CD14-positive monocyte (primary cell): ENCODE measurements around the gene CDH23. TPM values are rescaled to one million over a fixed set of nuclear protein-coding genes. Genes with fewer than 3 reads are reported as not detected.

Source experiments
- DNase-seq, 3 donors: peaks; one replicate each; pipeline ENCODE4 v3.0.0-alpha.2; 2011 to 2022
- H2AFZ ChIP-seq: 2 replicates; pipeline ENCODE4 v1.6.0; 2012; ENCODE audit warnings: mild to moderate bottlenecking, low read depth, low read length, inconsistent platforms; ENCODE audit not compliant: insufficient read depth, poor library complexity, severe bottlenecking
- H3K27ac ChIP-seq, 2 donors: 1 replicate in 1 of 2; 2 replicates in 1 of 2; pipeline ENCODE4 v1.5.1; 2012 to 2013; ENCODE audit warnings: low read length in 2 of 2, control low read depth in 1 of 2, inconsistent platforms in 1 of 2, low read depth in 1 of 2, mild to moderate bottlenecking in 1 of 2
- H3K27me3 ChIP-seq, 2 donors: one replicate each; pipeline versions ENCODE4 v1.6.0 to v1.6.1; 2011 to 2013; ENCODE audit warnings: low read length in 2 of 2; ENCODE audit not compliant: control insufficient read depth in 2 of 2, insufficient read depth in 2 of 2
- H3K36me3 ChIP-seq, 2 donors: replicated peaks in 1 of 2; 1 replicate in 1 of 2; 2 replicates in 1 of 2; pipeline versions ENCODE4 v1.5.1 to v1.6.1; 2012 to 2013; ENCODE audit warnings: low read length in 2 of 2, control low read depth in 1 of 2, inconsistent platforms in 1 of 2, mild to moderate bottlenecking in 1 of 2; ENCODE audit not compliant: insufficient read depth in 2 of 2, control insufficient read depth in 1 of 2
- H3K4me1 ChIP-seq, 2 donors: 1 replicate in 1 of 2; 2 replicates in 1 of 2; pipeline versions ENCODE4 v1.5.1 to v1.6.1; 2012 to 2013; ENCODE audit warnings: low read length in 2 of 2, control low read depth in 1 of 2, inconsistent platforms in 1 of 2, mild to moderate bottlenecking in 1 of 2, moderate library complexity in 1 of 2; ENCODE audit not compliant: insufficient read depth in 2 of 2, control insufficient read depth in 1 of 2
- H3K4me2 ChIP-seq: replicated peaks from 2 replicates; pipeline ENCODE3; 2012; ENCODE audit warnings: low read length, moderate library complexity, mild to moderate bottlenecking; ENCODE audit not compliant: poor library complexity, severe bottlenecking; ENCODE audit errors: extremely low read depth
- H3K4me3 ChIP-seq, 3 experiments: fragments of 200-600 bp in 1 of 3; sonication (generic) in 1 of 3; replicated peaks in 1 of 3; 1 replicate in 2 of 3; 2 replicates in 1 of 3; pipeline ENCODE4 v1.5.1; 2011 to 2013; ENCODE audit warnings: low read length in 3 of 3, mild to moderate bottlenecking in 3 of 3, control low read depth in 2 of 3, low read depth in 2 of 3, inconsistent platforms in 1 of 3, moderate library complexity in 1 of 3
- H3K79me2 ChIP-seq: 2 replicates; pipeline ENCODE4 v1.6.0; 2012; ENCODE audit warnings: mild to moderate bottlenecking, control low read depth, inconsistent platforms, low read length, moderate library complexity; ENCODE audit not compliant: insufficient read depth
- H3K9ac ChIP-seq: 2 replicates; pipeline ENCODE4 v1.6.0; 2017; ENCODE audit warnings: low read length, mild to moderate bottlenecking; ENCODE audit not compliant: insufficient read depth, poor library complexity, severe bottlenecking
- H3K9me3 ChIP-seq, 2 donors: replicated peaks in 1 of 2; 1 replicate in 1 of 2; 2 replicates in 1 of 2; pipeline versions ENCODE4 v1.5.1 to v1.6.1; 2012 to 2013; ENCODE audit warnings: low read length in 2 of 2, control low read depth in 1 of 2; ENCODE audit not compliant: control insufficient read depth in 1 of 2, insufficient read depth in 1 of 2
- H4K20me1 ChIP-seq: 2 replicates; pipeline ENCODE4 v1.6.0; 2012; ENCODE audit warnings: mild to moderate bottlenecking, low read length, control low read depth, moderate library complexity; ENCODE audit not compliant: insufficient read depth
- H3K27ac Mint-ChIP-seq, 7 donors: one replicate each; pipeline ENCODE4 v1.8.0; 2020; ENCODE audit warnings: mild to moderate bottlenecking in 7 of 7, mixed read lengths in 7 of 7, moderate library complexity in 6 of 7, inconsistent platforms in 2 of 7
- H3K27me3 Mint-ChIP-seq, 3 donors: one replicate each; pipeline ENCODE4 v1.8.0; 2021 to 2022; ENCODE audit warnings: low read depth in 3 of 3, mild to moderate bottlenecking in 3 of 3, mixed read lengths in 3 of 3, moderate library complexity in 3 of 3, inconsistent platforms in 1 of 3
- H3K36me3 Mint-ChIP-seq, 2 donors: one replicate each; pipeline ENCODE4 v1.8.0; 2020; ENCODE audit warnings: mixed read lengths in 2 of 2, inconsistent platforms in 1 of 2, mild to moderate bottlenecking in 1 of 2
- H3K4me1 Mint-ChIP-seq: one replicate; pipeline ENCODE4 v1.8.0; 2020; ENCODE audit warnings: mild to moderate bottlenecking, mixed read lengths
- H3K4me3 Mint-ChIP-seq, 2 donors: one replicate each; pipeline ENCODE4 v1.8.0; 2020; ENCODE audit warnings: mild to moderate bottlenecking in 2 of 2, mixed read lengths in 2 of 2, moderate library complexity in 1 of 2
- H3K9me3 Mint-ChIP-seq, 7 donors: one replicate each; pipeline ENCODE4 v1.8.0; 2020 to 2022; ENCODE audit warnings: mixed read lengths in 7 of 7, mild to moderate bottlenecking in 6 of 7, moderate library complexity in 6 of 7, inconsistent platforms in 2 of 7
- WGBS: methylation state at CpG from one replicate; pipeline ENCODE4 v1.1.5; 2013; ENCODE audit warnings: missing lambda C conversion rate; ENCODE audit not compliant: insufficient coverage; 5-methylcytosine and 5-hydroxymethylcytosine counted together
- intact Hi-C, 2 donors: fragments of 100-400 bp; cut with micrococcal nuclease; formaldehyde crosslinking; loops; one replicate each; pipeline versions ENCODE4 v1.15.0 to v1.15.1; 2023
- polyA plus RNA-seq, 3 donors: library from polyadenylated mRNA; depleted of rRNA in 1 of 3; unstranded in 2 of 3; stranded (reverse) in 1 of 3; fragments of 300-500 nt in 2 of 3; fragments of >200 nt in 1 of 3; fragmentation: Illumina TruSeq in 2 of 3; gene quantifications; 1 replicate in 2 of 3; 2 replicates in 1 of 3; pipeline ENCODE4 v1.2.3, GENCODE V29; 2012 to 2021
- TF ChIP-seq, protein P1 (sequence below): fragments of 200-600 bp; IDR thresholded peaks from one replicate; pipeline ENCODE4 v1.8.0; 2022; ENCODE audit warnings: antibody characterized with exemption, mild to moderate bottlenecking

Gene CDH23
- polyA plus RNA-seq, 3 donors = 8.2 to 36.2 (median 10.5) TPM

DNA sequence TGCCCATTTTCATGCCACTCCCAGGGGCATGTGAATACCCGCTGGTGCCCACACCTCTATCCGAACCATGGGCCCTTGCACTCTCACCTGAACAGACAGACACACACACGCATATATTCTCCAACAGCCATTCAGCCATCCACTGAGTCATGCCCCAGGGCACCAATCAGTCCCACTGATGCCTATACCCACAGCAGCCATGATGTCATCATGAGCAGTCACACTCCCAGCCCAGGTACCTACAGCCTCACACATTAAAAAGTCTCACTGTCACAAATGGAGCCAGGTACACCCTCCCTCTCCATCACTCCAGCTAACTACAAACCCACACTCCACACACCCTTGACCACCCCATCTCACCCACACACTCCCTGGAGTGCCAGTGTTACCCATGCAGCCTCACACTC, 364.4 kb downstream of the CDH23 start:
- intact Hi-C loops = no loop called here
- DNase-seq = no peak
- WGBS = 100% methylated on average over 3 of the region's 3 CpGs
- Mint-ChIP-seq H3K27ac (peak overlapping the region; percentile 61 to 91 (median 73)), H3K36me3 (peaks cover 82 to 91% of the 10 kb centered on the region in 2 donors), H3K27me3 (peaks cover 0 to 1% (median 0%) of the 10 kb centered on the region in 3 donors), H3K4me3 (peak overlapping the region; percentile 34 to 48), H3K9me3 (no peaks in the 10 kb centered on the region), H3K4me1 (peaks cover 95% of the 10 kb centered on the region)
- Histone ChIP-seq H3K36me3 (peaks cover 84 to 92% of the 10 kb centered on the region in 2 donors), H3K4me3 (peak overlapping the region in 1 of 3 experiments; percentile 20), H3K4me1 (peaks cover 94 to 96% of the 10 kb centered on the region in 2 donors), H3K27ac (peak overlapping the region; percentile 36 to 92), H3K4me2 (peak overlapping the region; percentile 32), H3K9ac (no peak overlapping the region), H2AFZ (no peak overlapping the region), H4K20me1 (peaks cover 96% of the 10 kb centered on the region), H3K27me3 (no peaks in the 10 kb centered on the region), H3K79me2 (peaks cover 96% of the 10 kb centered on the region), H3K9me3 (no peaks in the 10 kb centered on the region)
- TF ChIP-seq, protein P1, sequence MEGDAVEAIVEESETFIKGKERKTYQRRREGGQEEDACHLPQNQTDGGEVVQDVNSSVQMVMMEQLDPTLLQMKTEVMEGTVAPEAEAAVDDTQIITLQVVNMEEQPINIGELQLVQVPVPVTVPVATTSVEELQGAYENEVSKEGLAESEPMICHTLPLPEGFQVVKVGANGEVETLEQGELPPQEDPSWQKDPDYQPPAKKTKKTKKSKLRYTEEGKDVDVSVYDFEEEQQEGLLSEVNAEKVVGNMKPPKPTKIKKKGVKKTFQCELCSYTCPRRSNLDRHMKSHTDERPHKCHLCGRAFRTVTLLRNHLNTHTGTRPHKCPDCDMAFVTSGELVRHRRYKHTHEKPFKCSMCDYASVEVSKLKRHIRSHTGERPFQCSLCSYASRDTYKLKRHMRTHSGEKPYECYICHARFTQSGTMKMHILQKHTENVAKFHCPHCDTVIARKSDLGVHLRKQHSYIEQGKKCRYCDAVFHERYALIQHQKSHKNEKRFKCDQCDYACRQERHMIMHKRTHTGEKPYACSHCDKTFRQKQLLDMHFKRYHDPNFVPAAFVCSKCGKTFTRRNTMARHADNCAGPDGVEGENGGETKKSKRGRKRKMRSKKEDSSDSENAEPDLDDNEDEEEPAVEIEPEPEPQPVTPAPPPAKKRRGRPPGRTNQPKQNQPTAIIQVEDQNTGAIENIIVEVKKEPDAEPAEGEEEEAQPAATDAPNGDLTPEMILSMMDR = no peak

DNA sequence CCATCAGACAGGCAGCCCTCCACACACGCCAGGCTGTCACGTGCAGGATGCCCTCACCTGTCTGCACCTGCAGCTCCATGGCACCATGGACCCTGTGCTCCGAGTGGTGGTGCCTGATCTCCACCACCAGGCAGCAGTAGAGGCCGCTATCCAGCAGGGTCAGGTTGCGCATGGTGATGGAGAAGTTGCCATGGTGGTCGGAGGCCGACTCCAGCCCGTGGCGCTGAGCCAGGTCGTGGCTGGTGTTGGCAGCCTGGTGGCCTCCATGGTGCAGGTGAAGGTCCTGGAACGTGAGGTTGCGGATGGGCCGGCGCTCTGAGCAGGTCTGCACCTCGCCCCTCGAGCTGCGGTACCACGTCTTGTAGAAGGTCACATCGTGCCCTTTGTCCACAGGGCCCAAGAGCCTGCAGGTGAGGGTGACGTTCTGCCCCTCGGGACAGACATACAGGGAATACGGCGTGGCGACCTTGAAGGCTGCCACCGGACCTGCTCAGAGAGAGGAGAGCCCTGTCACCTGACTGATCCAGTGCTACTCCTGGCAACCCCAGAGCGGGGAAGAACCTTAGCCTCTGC, 364.9 kb downstream of the CDH23 start:
- Histone ChIP-seq H3K9ac (no peak overlapping the region), H3K4me1 (peaks cover 94 to 96% of the 10 kb centered on the region in 2 donors), H3K27ac (peak overlapping the region; percentile 36 to 92), H4K20me1 (peaks cover 96% of the 10 kb centered on the region), H3K36me3 (peaks cover 89 to 92% of the 10 kb centered on the region in 2 donors), H3K4me2 (peak overlapping the region; percentile 32), H3K4me3 (peak overlapping the region in 1 of 3 experiments; percentile 20), H3K27me3 (no peaks in the 10 kb centered on the region), H3K9me3 (no peaks in the 10 kb centered on the region), H2AFZ (no peak overlapping the region), H3K79me2 (peaks cover 96% of the 10 kb centered on the region)
- peak overlapping the region in 1 of 2 donors; percentile 34 for H3K4me3 Mint-ChIP-seq
- H3K27me3 Mint-ChIP-seq = peaks cover 0 to 2% (median 0%) of the 10 kb centered on the region in 3 donors
- H3K36me3 Mint-ChIP-seq = peaks cover 82 to 92% of the 10 kb centered on the region in 2 donors
- H3K27ac Mint-ChIP-seq = peak overlapping the region in 6 of 7 donors; percentile 61 to 91 (median 78)
- no peaks in the 10 kb centered on the region for H3K9me3 Mint-ChIP-seq
- WGBS = 90% methylated on average over 23 of the region's 26 CpGs
- H3K4me1 Mint-ChIP-seq = peaks cover 94% of the 10 kb centered on the region
- TF ChIP-seq, protein P1 = peak; percentile 33
- intact Hi-C loops = no loop called here
- DNase-seq = no peak
